ENCODE measurements around the gene TRIM50. TPM values are rescaled to one million over a fixed set of nuclear protein-coding genes. Genes with fewer than 3 reads are reported as not detected.
"Not testable (repeated sequence)": the region's sequence is repeated elsewhere in the genome, so short reads cannot be mapped to it uniquely, and the experiment has no call there.

TRIM50 gene
- total RNA-seq, 1 donor: not detected

- not testable (repeated sequence) for H4K20me1 ChIP-seq (ENCODE audit: insufficient read depth, low read length); H3K27ac ChIP-seq (ENCODE audit: low read depth, low read length); H3K9me3 ChIP-seq (ENCODE audit: low read depth, low read length); H2AFZ ChIP-seq (ENCODE audit: low read length); H3K4me2 ChIP-seq (ENCODE audit: insufficient read depth, low read length); H3K4me1 ChIP-seq (ENCODE audit: insufficient read depth, low read length); H3K4me3 ChIP-seq (ENCODE audit: insufficient read depth, low read length); H3K36me3 ChIP-seq (ENCODE audit: insufficient read depth, low read length); DNase-seq (ENCODE audit: insufficient read length, low spot score, missing footprints); H3K27me3 ChIP-seq (ENCODE audit: insufficient read depth, low read length); H3K79me2 ChIP-seq (ENCODE audit: insufficient read depth, low read length)
These were observed 60.1 kb downstream of the TRIM50 start for GRCh38 chr7:73267813-73268212.

- not testable (repeated sequence) for H3K9me3 ChIP-seq (ENCODE audit: low read depth, low read length)
These were observed 61.0 kb downstream of the TRIM50 start for GRCh38 chr7:73266719-73267368.

More at GRCh38 chr7:73266719-73267368, 61.0 kb downstream of the TRIM50 start:
- H2AFZ ChIP-seq (ENCODE audit: low read length); H3K27ac ChIP-seq (ENCODE audit: low read depth, low read length); H3K4me2 ChIP-seq (ENCODE audit: insufficient read depth, low read length); H3K27me3 ChIP-seq (ENCODE audit: insufficient read depth, low read length); H3K4me3 ChIP-seq (ENCODE audit: insufficient read depth, low read length); H3K36me3 ChIP-seq (ENCODE audit: insufficient read depth, low read length); H3K4me1 ChIP-seq (ENCODE audit: insufficient read depth, low read length); H4K20me1 ChIP-seq (ENCODE audit: insufficient read depth, low read length); DNase-seq (ENCODE audit: insufficient read length, low spot score, missing footprints); H3K79me2 ChIP-seq (ENCODE audit: insufficient read depth, low read length): not testable (repeated sequence)

Small RNA genes within 50 kb of the gene (small RNA-seq; reads per million reads assigned to genes)
- not detected for gene RNU6-1080P

Other genes with a start within 250 kb of the TRIM50 start
- gene SPDYE9, start 242.0 kb downstream of the TRIM50 start, total RNA-seq: not detected in 2 replicates
- 17.0 and 17.1 TPM in 2 replicates for gene NSUN5, start 19.3 kb downstream of the TRIM50 start, total RNA-seq
- not detected in 2 replicates for gene FKBP6, start 79 bp upstream of the TRIM50 start, total RNA-seq
- gene FZD9, start 105.7 kb upstream of the TRIM50 start, total RNA-seq: 0.29 and 0.36 TPM in 2 replicates
- gene BAZ1B, start 194.2 kb upstream of the TRIM50 start, total RNA-seq: 58.3 and 61.2 TPM in 2 replicates
- gene BCL7B, start 229.6 kb upstream of the TRIM50 start, total RNA-seq: 26.8 and 32.9 TPM in 2 replicates